GM18909 (cell line): ENCODE results near the gene FOXK1.

Experiments used
- ATAC-seq: cut with Tn5 transposase; IDR thresholded peaks from one replicate; pipeline ENCODE4 v1.9.1; 2021; ENCODE audit warnings: mild to moderate bottlenecking; ENCODE audit not compliant: unreplicated experiment, poor library complexity

Gene FOXK1

DNA sequence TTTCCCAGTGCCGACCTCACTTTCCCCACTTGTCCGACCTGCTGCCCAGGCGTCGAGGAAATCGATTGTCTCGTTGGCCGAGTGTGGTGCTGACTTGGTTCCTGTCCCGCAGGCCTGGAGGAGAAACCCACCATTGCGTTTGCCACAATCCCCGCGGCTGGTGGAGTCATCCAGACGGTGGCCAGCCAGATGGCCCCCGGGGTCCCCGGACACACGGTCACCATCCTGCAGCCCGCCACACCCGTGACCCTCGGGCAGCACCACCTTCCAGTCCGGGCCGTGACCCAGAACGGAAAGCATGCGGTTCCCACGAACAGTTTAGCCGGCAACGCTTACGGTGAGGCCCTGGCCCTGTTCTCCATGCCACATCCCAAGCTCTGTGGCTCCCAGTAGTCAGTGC, 78.9 kb downstream of the FOXK1 start:
- no peak for ATAC-seq

DNA sequence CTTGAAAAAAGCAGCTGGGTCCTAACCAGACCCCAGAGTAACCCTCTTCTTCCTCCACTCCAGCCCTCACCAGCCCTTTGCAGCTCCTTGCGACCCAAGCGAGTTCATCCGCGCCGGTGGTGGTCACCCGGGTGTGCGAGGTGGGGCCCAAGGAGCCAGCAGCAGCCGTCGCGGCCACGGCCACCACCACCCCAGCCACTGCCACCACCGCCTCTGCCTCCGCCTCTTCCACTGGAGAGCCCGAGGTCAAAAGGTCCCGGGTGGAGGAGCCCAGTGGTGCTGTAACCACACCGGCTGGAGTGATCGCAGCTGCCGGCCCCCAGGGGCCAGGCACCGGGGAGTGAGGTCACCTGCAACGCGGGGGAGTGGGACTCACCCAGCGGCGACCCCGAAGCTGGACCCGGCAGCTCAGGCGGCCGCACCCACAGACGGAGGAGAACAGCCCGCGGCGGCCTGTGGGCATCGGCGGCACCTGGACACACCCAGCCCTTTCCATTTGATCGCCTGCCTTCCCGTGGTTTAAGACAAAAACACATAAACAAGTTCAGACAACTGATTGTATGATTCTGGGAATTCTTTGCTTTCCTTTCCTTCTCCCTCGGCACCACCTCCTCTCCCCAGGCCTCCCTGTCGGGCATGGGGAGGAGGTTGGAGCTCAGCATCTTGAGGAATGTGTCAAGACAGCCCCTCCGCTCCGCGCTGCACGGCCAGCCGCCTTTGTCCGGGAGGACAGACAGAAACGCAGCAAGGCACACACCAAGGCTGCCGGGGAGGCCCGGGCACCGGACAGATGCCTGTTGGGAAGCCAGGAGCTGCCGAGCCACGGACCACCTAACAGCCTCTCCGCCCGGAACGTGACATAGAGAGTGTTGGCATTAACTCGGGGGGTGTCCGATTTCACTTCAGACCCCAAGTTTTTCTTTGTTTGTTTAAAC, 80.3 kb downstream of the FOXK1 start:
- no peak for ATAC-seq

DNA sequence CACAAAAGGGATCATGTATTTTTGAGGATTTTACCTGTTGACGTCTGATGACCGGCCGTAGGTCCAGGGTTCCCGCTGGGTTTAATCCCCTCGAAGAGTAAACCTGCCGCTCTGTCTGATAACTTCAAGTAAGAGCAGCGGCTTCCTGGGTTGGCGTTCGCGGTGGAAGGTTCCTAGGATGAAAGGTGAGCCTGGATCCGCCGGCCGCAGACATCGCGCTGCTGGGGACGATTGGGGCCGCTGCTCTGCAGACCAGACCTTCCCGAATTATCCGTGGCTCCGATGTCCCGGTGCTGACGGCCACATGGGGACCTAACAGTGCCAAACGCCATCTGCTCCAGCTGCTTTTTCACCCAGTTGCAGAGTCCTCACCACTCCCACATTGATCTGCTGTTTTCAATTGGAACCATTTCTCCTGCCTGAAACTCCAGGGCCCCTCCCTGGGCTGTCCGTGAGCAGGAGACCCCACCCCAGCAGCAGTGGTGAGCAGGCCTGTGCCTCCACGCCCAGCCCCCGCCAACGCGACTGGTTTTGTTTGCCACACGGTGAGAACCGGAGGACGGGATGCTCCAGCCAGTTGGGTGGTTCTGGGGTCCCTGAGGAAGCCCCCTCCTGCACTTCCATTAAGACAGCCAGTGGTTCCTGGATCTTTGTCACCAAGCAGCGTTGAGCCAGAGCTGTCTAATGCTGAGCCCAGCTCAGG, 81.1 kb downstream of the FOXK1 start:
- ATAC-seq = no peak

DNA sequence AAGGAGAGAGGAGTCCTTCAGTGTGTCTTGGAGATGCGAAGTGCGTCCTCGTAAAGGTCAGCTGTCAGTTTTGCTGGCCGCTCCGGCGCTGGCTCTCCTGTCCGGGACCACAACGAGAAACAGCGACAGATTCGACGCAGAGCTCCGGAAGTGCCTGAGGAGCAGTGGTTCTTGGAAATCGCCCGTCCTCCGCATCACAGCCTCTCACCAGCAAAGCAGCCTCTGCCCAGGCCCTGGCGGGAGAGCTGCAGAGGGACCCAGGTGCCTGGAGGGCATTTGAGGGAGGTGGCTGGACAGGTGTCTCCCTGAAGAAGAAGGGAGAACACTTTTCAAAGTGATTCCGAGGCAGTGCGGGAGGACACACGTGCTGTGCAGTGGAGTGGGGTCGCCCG, 81.7 kb downstream of the FOXK1 start:
- no peak for ATAC-seq

DNA sequence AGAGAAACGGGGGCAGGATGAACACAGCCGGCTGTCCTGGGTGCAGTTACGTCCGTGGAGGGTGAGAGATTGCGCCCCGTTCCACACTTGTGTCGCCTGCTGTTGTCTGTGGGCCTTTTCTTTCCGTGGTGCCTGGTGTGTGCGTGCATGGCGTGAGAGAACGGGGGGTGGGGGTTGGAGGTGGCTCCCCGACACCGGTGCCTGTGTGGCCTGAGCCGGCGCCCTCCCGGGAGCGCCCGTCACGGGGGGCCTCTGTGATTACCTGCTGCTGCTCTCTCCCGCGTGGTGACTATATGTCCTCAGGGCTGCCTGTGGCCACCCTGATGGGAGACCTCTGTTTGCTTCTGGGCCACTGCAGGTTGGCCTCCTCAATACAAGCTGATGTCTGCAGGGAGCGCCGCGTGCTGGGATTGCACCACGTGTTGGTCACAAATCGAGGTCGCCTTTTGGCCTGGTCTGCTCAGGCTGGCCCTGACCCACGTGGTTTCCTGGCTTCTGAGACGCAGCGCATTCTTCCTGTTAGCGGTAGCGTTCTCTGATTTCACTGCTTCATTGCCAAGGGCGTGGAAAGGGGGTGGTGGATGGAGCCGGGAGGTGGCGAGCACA, 82.4 kb downstream of the FOXK1 start:
- ATAC-seq = no peak

DNA sequence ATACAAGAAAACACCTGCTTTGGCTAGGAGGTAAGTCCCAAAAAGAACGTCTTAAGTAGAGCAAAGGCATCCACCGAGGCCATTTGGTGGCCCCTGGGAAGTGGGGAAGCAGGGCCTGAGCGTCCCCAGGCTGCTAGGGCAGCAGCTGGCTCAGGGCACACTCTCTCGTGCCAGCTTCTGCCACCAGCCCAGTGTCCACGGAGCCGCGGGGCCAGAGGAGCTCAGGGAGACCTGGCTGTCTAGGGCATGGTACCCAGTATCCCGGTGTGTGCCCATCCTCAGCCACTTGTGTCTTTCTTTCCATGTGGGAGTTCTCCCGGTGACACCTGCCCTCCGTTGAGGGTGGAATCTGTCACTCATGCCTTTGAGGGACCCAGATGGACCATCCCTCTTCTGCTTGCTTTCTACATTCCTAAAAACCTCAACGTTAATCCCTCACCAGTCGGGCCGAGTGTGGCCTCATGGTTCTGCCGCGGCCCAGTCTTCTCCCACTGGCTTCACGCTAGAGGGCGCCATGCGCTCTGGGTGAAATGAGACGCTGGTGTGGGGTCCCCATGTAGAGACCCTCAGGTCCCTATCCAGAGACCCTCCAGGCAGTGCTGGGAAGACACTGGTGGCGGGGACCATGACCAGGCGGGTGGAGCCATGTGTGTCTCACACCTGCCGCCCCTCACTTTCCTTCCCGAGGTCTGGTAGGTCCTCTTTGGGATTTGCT, 83.8 kb downstream of the FOXK1 start:
- no peak for ATAC-seq

DNA sequence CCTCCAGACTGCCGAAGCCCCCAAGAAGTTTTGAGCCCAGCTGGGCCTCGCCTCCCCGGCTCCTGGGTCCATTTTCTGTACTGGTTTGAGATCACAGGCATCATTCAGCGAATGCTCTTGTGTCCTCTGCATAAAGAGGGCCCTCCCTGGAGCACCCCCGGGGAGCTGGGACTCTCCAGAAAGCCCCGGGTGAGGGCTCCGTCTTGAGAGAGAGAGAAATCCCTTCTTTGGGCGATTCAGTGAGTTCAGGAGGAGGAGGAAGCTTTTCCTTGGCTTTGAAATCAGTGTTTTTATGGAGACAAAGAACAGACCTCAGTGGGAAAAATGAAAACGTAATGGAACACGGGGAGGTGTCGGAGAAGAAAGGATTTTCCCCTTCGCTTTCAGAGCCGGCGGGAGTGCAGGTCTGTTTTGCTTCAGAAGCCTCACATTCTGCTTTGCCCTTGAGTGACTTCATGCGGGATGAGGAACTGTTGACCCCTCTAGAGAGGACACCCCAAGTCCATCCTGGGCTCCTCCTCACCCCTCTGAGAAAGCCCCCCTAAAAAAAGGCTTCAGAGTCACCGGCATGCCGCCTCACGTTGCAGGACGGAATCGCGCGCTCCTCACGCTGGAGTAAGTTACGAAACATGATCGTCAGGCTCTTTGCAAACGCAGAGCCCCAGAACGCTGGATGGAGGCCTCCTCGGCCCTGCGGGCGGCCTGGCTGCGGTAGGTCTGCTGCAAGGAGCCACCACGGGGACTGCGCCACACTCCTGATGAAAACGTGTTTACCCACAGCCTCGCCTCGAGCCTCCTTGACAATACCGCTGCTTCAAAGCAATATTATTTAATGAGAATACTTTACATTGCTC, 84.8 kb downstream of the FOXK1 start:
- ATAC-seq = no peak

DNA sequence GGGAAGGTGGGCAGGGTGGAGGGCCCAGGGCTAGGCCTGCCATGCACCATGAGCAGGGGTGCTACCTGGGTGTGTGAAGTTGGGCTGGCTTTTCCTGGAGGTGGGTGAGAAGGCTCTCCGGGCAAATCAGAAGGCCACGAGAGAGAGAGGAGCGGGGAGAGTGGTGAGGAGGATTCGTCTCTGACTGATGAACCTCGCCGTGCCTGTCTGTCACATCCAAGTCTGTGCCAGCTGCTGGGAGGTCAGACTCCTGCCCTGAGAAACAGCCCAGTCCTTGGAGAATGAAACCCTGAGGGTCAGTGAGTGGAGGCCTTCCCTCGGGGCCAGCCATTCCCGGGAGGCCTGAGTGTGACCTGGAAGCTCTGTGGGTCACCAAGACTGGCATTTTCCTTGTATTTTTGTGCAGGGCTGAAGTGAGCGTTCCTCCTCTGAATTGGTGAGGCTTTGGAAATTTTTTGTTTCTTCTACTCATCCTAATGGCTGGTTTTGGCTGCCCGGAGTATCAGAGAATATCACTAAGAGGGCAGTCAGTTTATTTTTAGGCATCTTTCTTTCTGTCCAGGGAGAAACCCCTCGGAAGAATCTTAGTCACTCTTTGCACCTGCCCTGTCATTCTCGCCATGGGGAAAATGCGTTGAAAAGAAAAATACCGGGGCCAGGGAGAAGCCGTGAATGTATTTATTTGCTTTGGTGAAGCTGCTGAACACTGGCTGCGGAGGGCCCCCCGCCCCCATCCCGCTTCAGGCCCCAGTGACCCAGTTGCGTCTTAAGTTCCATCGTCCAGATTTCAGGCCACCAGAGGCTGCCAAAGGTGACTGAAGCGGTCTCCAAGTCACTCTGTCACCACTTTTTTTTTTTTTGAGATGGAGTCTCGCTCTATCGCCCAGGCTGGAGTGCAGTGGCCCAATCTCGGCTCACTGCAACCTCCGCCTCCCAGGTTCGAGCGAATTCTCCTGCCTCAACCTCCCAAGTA, 86.8 kb downstream of the FOXK1 start:
- no peak for ATAC-seq

DNA sequence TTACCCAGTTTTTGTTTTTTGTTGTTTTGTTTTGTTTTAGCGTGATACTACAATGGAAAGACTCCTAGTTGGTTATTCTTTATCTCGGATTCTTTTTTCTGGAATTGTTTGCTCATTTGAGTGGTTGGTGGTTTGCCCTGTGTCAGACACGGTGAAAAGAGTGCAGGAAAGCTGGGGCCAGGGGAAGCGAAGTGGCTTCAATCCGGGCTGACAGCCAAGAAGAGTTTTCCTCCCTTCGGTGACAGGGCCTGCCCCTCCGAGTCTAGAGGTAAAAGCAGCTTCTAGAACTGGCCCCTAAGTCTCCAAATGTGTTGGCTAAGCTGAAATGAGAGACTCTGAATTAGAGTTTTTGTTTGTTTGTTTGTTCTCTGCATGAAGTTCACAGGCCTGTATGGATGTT, 87.7 kb downstream of the FOXK1 start:
- no peak for ATAC-seq

DNA sequence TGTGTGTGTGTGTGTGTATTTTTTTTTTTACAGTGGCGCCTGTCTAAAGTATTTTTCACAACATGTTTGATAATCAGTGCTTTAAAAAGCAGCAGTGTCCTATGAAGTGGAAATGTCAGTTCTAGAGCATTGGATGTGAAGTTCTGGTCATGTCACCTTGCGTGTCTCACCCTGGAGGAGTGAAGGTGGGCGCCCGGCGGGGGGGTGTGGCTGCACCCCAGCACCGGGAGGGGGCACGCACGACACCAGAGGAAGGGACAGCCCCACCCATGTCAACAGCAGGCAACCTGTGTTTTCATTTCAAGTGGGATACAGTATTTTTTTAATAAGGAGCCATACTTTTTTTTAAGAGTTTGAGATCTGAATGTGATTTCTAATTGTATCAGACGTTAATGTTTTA, 88.8 kb downstream of the FOXK1 start:
- ATAC-seq = no peak

DNA sequence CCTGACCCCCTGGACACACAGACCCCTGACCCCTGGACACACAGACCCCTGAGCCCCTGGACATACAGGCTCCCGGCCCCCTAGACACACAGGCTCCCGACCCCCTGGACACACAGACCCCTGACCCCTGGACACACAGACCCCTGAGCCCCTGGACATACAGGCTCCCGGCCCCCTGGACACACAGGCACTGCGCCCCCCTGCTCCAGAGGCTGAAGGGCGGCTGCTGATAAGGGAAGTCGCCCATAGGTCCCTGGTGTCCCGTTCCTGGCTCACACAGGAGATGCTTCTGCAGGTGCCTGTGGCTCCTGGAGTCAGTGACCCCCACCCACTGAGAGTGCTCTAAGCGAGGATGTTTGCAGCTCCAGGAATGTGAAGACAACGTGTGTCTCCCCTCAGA, 89.6 kb downstream of the FOXK1 start:
- no peak for ATAC-seq

DNA sequence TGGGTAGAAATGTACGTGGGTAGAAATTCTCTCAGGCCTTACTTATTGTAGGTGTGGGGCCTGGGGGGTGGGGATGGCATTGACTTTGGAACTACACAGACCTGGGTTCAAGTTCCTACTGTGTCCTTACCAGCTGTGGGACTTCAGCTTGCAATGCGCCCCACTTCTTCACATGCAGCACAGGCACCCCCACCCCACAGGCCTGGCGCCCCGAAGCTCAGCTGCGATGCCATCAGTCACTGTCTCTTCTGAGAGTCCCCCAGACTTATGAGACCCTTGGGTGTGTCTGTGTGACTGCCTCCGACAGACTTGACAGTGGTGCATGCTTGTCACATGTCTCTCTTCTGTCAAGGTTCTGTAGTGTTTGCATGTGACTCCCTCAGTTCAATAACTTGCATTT, 90.2 kb downstream of the FOXK1 start:
- ATAC-seq = no peak

DNA sequence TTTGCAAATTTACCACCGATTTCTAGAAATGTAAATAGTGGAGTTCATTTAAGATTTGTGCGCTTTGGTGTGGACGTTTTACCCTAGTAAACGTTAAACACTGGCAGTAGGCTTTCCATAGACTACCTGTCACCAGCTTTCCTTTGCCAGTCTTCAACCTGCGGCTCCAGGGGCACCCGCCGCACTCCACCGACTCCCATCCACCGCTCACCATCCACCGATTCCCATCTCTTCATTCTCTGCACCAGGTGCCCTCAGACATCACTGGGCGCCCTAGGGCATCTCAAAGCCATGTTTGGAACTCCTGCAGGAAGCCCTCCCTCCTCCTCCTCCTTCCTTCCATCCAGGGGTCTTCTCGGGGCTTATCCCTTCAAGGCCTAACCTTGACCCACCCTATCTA, 91.9 kb downstream of the FOXK1 start:
- ATAC-seq = no peak

DNA sequence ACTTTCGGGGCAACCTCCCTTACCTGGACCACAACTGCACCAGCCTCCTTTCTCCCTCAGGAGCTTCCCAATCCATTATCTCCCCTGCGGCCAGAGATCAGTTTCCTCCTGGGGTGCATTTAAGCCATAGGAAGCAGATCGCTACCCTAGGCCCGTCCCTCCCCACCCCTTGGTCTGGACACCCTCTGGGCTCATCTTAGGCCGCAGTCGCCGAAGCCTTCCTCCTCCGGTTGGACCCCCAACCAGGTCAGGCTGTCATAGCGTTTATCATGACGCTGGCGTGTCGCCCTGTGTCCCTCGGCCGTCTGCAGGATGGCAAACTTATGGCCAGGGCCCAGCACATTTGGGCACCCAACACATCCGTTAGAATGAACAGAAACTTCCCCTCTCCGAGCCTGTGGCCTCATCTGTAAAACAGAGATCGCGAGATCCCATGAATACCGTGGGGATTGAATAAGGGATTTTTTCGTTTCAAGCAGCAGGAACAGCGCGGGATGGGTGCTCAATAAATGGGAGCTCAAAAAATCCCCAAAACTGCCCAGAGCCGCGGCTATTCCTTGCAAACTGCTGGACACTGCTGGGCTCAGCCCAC, 92.7 kb downstream of the FOXK1 start:
- ATAC-seq = peak; percentile 35

DNA sequence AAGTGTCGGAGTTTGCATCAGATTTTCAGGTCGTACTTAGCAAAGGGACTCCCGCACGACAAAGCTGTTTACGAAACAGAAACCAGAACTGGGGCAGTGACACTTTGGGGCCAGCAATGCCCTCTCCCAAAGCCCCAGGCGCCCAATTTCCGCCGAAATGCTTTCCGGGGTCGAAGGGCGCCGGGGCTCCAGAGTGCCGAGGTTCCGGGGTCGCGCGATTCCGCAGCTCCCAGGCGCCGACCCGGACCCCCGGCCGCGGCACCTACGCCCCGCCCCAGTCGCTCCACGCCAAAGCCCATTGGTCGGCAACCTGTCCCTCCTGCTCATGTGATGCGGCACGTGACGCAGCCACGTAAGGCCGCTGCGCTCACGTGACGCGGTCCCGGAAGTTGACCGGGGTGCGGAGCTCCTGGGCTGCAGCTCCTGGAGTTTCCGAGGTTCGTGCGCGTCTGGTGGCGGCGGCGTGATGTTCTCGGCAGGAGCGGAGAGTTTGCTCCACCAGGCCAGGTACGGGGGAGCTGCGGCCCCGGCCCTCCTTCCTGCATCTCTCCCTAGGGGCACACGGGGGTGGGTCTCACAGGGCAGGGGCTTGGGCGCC, 93.3 kb downstream of the FOXK1 start, which contains the start of gene AP5Z1:
Gene AP5Z1, plus strand, starts transcription at position 374 of the 598 bp plus-strand sequence. Its CDS starts 93 bp downstream, at position 467.
- peak; percentile 90 for ATAC-seq

DNA sequence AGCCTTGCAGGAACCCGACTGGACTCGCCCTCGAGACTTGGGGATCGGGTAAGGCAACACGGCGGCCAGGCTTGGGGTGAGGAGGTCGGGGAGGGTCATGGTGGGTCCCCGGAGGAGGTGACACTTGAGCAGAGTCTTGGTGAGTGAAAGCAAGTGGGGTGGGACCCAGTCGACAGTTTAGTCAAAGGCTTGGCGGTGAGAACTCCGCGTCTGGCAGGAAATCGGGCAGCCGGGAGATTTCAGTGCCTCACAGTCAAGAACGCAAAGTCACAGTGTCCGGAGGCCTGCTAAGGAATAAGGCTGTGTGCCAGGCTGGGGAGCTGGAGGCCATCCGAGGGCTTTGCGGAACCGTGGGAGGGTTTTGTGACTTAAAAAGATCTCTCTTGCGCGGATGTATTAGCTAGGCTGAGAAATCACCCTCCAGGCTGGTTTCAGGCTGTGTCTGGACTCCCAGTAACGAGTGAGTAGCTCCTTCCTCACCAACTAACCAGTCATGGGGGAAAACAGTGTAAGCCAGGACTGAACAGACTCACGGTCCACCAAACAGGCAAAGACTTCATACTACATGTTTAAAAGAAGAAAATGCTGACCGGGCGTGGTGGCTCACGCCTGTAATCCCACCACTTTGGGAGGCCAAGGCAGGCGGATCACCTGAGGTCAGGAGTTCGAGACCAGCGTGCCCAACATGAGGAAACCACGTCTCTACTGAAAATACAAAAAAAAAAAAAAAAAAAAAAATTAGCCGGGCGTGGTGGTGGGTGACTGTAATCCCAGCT, 93.9 kb downstream of the FOXK1 start:
- ATAC-seq = peak; percentile 5

DNA sequence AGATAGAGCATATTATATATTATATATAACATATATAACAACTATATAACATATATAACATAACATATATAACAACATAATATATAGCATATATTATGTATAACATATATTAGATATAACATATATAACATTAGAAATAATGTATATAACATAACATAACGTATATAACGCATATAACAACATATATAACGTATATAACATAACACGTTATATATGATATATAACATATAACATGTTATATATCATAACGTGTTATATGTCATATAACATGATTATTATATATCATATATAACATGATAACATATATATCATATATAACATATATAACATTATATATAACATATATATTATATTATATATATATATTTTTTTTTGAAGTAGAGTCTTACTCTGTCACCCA, 97.0 kb downstream of the FOXK1 start:
- ATAC-seq = no peak
